GM19438 (cell line): Measurements from ENCODE around the gene CHKA.

Source experiments
- ATAC-seq: cut with Tn5 transposase; IDR thresholded peaks from one replicate; pipeline ENCODE4 v1.9.1; 2021; ENCODE audit warnings: low read depth; ENCODE audit not compliant: unreplicated experiment

CHKA gene

DNA sequence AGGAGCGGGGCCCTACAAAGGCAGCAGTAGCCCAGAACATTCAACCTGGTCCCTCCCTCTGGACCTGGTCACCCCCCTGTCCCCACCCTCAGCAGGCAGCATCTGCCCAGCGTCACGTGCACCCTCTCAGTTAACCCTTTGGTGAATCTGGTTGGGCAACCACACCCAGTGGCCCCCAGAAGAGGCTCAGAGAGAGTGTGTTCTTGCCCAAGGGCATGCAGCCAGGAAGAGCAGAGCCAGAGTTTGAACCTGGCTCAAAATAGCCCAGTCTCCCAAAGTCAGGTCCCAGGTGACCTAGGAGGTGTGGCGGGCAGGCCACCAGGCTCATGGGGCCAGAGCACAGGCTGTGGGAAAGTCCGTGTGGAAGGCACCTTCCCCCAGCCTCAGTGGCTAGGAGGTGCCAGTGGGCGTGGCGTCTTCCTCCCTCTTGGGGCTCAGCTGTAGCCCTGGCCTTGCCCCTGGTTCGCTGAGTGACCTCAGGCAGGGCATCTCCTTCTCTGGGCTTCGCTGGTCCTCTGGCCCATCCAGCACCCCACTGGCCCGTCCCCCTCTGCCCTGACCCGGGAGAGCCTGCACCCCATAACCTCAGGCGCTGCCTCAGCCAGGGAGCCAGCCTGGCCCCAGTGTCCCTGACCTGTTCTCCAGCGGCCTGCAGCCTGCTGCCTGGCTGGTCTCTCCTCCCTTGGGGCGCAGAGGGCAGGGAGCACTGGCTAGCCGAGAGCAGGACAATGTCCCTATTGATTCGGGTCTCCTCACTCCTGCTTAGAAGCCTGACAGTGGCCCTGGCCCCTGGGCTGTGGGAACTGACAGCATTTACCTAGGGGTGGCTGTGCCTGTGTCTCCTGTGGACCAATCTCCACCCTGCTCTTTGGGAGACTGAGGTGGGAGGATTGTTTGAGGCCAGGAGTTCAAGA lies 104.0 kb downstream of the CHKA start:
- no peak for ATAC-seq

DNA sequence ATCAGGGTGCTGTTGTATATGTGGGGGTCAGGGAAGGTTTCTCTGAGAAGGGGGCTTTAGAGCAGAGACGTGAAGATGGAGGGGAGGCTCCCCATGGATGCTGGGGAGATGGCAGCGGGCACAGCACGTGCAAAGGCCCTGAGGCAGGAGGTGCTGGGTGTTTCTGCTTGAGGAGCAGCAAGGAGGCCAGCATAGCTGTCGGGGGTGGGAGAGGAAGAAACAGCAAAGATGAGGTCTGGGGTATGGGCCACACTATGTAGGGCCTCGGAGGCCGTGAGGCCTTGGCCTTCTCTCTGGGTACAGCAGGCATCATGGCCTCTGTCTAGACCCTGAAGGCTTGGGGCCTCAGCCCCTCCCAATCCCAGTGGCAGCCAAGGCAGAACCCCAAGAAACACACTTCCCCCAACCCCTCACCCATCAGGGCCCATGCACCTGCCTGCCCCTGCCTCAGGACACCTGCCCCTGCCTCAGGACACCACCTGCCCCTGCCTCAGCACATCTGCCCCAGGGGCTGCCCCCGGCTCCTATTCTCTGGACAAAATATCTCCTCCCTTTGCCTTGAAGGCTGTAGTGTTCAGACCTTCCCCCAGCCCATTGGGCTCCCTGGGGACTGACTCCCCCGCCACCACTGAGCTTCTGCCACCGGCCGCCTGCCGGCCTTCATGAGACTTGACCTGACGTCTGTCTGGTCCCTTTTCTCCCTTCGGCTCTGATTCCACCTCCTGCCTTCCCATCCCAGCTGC lies 104.9 kb downstream of the CHKA start:
- ATAC-seq = no peak

DNA sequence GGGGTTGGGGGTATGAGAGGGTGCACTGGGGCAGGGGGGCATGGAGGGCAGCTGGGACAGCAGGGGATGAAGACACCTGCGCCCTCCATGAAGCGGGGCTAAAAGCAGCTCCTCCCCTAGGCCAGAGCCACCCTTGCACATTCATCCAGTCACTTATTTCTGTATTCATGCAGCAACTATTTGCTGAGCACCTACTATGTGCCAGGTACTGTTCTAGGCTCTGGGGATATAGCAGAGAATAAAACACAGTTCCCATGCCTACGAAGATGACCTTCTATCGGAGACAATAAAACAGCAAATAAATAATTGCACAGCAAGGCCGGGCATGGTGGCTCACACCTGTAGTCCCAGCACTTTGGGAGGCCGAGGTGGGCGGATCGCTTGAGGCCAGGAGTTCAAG lies 105.7 kb downstream of the CHKA start:
- no peak for ATAC-seq

DNA sequence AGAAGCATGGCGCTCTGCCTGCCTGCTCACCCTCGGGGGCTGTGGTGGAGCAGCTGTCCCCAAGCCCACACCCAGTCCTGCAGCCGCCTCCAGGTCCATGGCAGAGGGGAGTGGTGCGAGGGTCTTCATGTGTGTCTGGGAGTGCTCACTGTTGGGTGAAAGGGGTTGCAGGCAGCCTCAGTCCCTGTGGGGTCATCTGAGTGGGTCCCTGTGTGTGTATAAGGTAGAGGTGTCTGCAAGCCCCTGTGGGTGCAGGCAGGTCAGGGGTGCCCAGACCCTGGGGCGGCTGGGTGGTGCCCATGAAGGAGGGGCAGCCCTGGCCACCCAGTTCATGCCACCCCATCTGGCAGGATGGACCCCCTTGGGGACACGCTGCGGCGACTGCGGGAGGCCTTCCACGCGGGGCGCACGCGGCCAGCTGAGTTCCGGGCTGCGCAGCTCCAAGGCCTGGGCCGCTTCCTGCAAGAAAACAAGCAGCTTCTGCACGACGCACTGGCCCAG lies 106.2 kb downstream of the CHKA start:
- ATAC-seq = no peak

DNA sequence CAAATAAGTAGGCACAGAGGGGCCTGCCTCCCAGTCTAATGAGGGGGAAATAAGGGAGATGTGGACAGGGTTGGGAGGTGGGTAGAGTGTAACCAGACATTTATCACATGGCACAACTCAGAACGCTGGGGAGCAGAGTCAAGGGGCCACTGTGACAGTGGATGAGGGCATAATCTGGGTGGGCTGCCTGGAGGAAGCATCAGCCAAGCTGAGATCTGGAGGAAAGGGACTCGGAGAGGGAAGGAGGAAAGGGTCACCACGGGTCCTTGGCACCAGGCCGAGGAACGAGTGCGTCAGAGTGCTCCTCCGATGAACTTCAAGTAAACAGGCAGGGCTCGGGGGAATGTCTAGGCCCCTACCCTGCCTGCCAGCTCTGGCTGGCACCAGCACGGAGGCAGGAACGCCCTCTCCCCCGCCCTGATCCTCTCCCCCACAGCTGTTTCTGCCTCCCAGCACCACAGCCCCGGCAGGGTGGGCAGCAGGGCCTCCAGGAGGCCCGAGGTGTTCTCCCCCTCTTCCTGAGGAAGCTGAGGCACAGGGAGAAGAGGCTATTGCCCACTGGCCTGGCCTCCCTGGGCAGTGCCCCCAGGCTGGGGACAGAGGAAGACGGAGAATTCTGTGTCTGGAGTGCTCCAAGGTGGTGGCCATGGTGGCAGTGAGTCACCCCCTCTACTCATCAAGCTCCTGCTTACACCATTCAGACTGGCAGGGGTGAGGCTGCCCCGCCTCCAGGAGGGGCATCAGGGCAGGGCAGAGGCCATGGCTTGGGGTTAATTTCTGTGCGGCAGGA lies 106.8 kb downstream of the CHKA start:
- no peak for ATAC-seq

DNA sequence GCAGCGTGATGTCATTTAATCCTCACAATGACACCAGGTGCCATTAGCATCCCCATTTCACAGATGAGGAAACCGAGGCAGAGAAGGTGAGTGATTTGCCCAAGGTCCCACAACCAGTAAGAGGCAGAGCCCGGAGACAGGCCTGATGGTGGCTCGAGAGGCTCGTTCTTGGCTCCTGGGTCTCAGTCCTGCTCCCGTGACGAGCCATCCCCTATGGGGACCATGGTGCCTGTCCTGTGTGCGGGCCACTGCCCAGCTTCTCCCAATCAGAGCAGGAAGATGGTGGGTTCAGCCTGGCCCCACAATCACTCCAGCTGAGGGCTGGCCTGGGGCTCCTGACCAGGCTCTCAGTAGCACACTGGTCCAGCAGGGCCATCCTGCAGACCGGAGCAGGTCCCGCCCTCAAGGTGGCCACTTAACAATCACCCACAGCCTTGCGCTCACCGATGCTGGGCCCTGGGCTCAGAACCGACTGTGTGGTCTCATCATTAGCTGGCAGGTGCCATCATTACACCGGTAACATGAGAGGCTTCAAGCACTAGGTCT lies 107.5 kb downstream of the CHKA start:
- ATAC-seq = no peak

DNA sequence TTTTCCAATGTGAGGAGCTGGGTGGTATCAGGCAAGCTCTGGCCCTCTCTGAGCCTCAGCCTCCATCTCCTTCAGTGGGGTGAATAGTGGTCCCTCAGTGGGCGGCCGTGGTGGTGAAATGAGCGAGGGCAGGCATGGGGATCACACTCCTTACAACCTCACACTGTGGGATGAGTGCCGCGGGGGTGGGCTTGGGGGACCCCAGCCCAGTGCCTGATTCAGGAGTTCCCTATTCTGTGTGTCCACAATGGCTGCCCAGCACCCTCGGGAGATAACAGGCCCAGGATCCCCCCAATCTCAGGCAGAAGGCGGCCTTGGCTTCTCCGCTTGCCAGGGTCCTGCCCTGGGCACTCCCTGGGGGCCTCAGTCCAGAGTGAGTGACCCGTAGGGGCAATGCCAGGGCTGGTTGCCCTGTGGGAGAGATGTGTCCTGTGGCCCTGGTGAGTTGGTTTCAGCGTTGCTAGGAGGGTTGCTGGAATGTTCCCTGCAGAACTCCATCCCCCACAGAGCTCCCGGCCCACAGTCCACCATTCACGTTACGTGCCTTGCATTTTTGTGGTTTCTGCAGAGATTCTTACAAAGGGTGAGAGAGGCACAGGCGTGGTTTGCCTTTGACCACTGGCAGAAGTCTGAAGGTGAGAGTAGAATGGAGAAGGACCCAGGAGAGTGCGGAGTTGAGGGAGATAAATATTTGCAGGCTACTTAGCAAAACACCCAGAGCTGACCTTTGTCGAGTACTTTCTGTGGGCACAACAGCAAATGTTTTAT lies 108.2 kb downstream of the CHKA start:
- no peak for ATAC-seq

DNA sequence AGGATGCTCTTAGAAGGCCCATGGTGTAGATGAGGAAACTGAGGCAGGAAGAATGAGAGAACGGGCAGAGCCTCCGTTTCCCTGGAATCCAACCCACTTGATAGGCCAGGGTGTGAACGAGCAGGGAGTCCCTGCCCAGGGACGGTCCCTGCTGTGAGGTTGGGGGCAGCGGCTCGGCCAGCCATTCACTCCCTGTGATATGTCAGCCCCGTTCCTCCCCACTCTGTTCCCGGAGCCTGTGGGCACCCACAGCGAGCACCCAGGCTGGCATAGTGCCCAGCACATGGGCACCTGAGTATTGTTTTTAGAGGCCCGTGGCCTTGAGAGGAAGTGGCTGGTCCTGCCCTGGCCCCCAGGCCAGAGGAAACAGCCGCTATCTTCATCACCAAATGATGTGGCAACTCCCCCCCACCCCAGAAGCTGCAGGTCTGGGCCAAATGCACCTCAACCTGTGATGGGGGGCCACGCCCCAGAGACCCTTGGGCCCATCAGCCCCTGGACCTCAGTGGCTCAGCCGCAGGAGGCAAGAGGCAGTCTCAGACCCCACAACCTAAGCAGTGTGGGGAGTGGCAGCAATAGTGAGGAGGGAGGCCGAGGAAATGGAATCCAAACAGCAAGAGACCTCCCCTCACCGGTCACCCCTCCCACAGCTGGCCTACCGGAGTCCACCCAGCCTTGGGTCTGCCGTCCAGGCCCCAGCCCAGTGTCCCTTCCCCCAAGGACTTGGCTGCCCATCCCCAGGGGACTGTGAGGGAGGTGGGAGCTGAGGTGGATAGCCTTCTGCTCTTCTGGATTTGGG lies 108.9 kb downstream of the CHKA start:
- no peak for ATAC-seq

DNA sequence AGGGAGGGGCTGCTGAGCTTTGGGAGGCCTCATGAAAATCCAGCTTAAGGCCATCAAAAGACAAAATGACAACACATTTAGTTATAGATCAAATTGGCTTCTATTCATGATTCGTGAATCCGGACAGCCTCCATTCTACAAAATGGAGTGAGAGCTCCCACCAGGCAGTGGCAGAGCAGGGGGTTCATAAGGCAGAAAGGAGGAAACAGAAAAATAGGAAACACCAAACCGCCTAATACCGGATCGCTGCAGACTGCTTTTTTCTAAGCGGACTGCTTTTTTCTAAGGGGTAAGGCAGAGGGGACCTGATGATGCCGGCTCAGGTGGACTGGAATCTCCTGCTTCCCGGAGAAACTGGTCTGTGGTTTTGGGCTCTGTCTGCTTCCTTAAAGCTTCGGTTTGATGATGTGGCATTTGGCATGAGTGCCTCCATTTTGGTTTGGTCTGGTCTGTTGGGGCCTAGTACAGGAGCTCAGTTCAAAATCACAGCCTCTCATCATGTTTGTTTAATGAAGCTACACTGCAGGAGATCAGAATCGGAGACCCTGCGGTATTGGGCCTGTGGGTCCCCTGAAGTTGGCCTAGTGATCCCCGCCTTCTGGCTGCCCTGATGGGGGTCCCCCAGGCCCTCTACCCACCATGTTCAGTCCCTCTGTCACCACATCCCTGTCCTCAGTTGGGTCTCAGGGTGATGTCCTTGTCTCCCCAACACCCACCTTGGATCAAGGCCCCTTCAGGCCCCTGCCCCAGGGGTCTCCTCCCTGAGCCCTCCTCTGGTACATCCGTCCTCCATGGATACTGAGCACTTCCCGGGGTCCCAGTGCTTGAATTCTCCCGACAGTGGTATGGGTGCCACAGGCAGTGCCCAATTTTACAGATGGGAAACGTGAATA lies 109.9 kb downstream of the CHKA start:
- no peak for ATAC-seq

DNA sequence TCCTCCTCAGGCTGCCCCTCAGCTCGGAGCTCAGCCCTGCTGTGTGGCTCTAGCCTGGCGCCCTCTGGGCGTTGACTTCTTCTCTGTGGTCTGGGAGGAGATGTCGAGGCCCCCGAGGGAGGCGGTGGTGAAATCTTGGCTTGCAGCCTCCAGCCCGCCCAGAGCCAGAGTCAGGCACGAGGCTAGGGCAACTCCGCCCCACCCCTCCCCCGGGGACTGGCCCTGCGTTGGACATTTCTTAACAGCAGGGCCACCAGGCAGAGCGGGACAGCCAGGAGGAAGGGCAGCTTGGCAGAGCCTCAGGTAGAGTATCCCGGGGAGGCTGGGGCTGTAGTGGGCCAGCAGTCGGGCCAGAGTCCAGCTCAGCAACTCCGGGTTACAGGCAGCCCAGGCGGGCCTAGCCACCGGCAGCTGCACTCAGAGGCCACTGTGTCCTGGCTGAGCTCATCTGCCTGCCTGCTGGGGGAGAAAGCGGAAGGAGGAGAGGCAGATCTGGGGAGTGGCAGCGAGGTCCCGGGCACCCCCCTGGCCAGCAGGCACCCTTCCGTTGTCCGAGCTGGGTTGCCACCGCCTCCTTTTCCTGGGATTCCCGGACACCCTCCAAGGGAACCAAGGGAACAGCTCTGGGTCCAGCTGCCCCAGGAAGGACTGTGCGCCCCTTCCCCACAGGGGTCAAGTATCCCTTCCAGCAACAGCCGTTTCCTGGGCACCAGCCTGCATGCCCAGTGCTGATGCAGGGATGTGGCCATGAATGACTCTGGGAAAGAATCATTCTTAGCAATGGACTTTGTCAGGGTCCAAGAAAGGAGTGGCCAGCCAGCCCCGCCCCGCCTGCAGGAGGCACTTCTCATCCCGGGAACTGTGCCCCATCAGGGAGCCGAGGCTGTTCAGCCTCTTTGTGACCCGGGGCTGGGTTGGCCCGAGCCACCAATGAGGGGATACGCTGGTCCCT lies 110.8 kb downstream of the CHKA start, which contains the start of gene ALDH3B1:
Gene ALDH3B1 (plus strand): TSS at position 238 of the 952 bp plus-strand sequence. CDS start 4,971 bp downstream, outside the sequence.
- ATAC-seq = no peak

DNA sequence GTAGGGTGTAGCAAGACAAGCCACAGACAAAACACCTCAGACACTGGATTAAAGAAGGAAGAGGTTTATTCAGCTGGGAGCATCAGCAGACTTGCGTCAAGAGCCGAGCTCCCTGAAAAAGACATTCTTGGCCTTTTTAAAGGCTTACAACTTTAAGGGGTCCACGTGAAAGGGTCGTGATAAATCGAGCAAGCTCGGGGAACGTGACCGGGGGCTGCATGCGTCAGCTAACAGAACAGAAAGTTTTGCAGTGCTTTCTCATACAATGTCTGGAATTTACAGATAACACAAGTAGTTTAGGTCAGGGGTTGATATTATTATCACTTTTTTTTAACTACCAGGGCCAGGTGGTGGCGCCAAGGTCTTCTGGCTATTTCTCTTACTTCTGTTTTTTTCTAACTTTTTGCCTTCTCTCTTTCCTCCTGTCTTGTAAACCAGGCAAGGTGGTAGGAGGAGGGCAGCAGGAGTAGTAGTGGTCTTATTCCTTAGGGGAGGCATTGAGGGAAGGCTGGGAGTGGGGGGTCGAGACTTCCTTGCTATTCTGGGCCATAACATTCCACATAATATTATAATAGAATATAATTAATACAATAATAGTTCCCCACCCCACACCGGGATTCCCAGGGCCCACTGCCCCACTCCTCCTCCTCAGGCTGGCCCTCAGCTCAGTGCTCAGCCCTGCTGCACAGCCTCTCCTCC lies 111.6 kb downstream of the CHKA start:
- ATAC-seq = no peak

DNA sequence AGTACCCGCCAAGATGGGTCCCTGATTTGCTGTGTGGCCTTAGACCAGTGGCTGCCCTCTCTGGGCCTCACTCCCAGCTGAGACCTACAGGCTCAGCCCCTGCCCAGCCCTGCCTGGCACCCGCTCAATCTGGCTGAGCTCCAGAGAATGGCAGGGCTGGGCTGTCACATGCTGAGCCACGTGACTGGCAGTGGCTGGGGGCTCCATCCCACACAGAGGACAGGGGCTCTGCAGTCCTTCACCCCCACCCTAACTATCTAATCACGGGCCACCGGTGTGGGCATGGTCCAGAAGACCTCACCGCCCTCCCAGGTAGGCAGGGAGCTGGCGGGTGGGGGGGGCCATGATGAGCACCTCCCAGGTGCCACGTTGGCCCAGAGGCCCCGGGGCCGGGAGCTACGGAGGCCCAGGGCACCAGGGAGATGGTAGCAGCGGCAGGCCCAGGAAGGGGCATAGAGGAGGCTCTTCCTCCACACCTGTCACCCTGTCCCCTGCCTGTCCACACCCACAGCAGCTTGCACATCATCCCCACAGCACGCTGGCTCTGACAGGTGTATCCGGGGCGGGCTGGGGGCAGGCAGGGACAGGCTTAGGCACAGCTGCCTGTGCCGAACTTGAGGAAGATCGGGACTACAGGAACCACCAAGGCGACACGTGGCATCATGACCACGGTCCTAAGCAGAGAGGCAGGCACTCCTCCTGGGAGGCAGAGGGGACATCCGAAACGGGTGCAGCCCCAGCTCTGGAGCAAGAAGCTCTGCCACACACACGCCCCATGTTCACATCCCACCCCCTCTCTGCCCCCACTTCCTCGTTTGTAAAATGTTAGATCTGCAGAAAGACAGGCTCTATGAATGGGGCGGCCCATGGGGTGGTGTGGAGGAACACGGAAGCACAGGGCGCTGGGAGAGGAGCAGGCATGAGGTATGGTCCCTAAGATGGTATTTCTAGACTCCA lies 112.5 kb downstream of the CHKA start:
- no peak for ATAC-seq

DNA sequence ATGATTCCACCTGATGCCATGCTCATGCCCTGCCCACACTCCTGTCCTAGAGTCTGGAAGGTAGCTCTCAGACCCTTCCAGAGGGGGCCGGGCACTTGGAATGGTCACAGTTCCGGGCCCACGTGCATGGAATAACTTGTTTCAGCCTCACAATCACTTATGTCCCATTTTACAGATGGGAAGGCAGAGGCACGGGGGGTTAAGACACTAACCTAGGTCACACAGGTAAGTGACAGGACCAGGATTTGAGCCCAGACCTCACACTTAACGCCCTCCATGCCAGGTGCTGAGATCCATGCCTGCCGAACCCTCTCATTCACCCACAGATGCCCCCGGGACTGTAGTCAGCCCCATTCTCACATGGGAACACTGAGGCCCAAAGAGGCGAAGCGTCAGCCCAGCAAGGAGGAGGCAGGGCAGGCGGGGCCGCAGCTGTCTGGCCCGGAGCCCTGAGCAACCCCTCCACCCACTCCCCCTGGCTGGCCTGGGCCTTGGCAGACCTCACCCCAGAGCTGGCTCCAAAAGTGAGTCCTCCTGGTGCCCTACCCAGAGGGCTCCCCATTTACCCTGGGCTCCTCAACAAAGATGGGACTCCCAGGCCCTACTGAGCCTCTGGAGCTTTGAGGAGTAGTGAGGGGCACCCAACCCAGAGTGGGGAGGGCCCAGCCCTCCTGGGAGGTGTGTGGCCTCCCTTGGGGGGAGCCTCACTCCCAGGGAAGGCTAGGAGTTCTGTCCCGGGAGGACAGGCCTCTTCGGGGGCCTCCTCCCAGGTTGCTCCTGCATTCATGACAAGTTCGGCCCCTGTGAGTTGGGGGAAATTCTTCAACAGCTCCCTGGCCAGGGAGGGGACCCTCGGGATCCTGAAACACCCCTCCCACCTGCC lies 113.4 kb downstream of the CHKA start:
- ATAC-seq = no peak

DNA sequence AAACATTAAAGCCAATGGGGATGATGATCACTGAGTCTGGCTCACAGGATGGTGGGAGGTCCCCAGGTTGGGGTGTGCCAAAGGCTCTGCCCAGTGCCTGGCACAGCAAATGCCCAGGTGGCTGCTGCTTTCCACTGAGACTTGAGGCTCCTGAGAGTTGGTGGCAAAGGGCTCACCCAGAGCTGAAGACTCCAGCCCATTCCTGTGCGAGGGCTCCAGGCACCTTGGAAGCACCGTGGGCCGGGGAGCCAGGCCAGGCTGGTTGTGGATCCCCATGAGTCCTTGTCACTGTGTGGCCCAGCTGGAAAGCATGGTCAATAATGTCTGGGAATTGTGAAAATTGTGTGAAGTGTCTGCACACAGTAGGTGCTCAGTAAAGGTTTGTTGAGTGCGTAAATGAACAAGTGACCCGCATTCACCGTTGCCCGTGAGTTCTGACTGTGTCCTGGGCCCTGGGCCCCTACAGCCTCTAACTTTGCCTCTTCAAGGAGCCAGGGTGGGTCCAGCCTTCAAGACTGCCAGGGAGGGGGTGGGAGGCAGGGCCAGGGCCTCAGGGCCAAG lies 114.5 kb downstream of the CHKA start:
- ATAC-seq = no peak
